Measurements from ENCODE around the gene MICAL3.

MICAL3 gene

GRCh38 chr22:17774206-17774925 lies 250.0 kb downstream of the MICAL3 start, which contains the start of gene BID:
Gene BID (minus strand): TSS chr22:17774469. CDS start chr22:17750116, 24,353 bp downstream.
- Histone ChIP-seq H3K36me3 (ENCODE audit: control insufficient read depth, insufficient read depth, low read length) (no peaks in the 10 kb centered on the region), H3K9me3 (ENCODE audit: control insufficient read depth, insufficient read depth, low read length) (no peaks in the 10 kb centered on the region), H3K27ac (ENCODE audit: low read length) (no peak within 1 kb of the TSS), H3K4me3 (ENCODE audit: low read length) (peak within 1 kb of the TSS; percentile 66), H3K4me1 (ENCODE audit: control insufficient read depth, insufficient read depth, low read length) (peaks cover 3% of the 10 kb centered on the region; the same call in 1 of the 2 replicates), H3K27me3 (ENCODE audit: control insufficient read depth, insufficient read depth, low read length) (no peaks in the 10 kb centered on the region)
- DNase-seq (ENCODE audit: low read depth, low spot score), result no peak
- no CpG with 5 or more reads among the region's 64 CpGs for WGBS (ENCODE audit: insufficient coverage, insufficient read length)

GRCh38 chr22:17773606-17774205 lies 250.7 kb downstream of the MICAL3 start:
- H3K27ac ChIP-seq (ENCODE audit: low read length), result no peak overlapping the region
- DNase-seq (ENCODE audit: low read depth, low spot score), result no peak

GRCh38 chr22:17772958-17773605 lies 251.3 kb downstream of the MICAL3 start:
- peaks cover 3% of the 10 kb centered on the region; the same call in 1 of the 2 replicates for H3K4me1 ChIP-seq (ENCODE audit: control insufficient read depth, insufficient read depth, low read length)
- no peaks in the 10 kb centered on the region for H3K27me3 ChIP-seq (ENCODE audit: control insufficient read depth, insufficient read depth, low read length)
- no peaks in the 10 kb centered on the region for H3K9me3 ChIP-seq (ENCODE audit: control insufficient read depth, insufficient read depth, low read length)
- DNase-seq (ENCODE audit: low read depth, low spot score), result no peak
- no CpG with 5 or more reads among the region's 18 CpGs for WGBS (ENCODE audit: insufficient coverage, insufficient read length)
- H3K4me3 ChIP-seq (ENCODE audit: low read length), result peak overlapping the region; percentile 66; the same call in 1 of the 2 replicates
- H3K36me3 ChIP-seq (ENCODE audit: control insufficient read depth, insufficient read depth, low read length), result no peaks in the 10 kb centered on the region
- no peak overlapping the region for H3K27ac ChIP-seq (ENCODE audit: low read length)

More at GRCh38 chr22:17773606-17774205, 250.7 kb downstream of the MICAL3 start:
- no peaks in the 10 kb centered on the region for H3K9me3 ChIP-seq (ENCODE audit: control insufficient read depth, insufficient read depth, low read length)
- H3K36me3 ChIP-seq (ENCODE audit: control insufficient read depth, insufficient read depth, low read length), result no peaks in the 10 kb centered on the region
- H3K27me3 ChIP-seq (ENCODE audit: control insufficient read depth, insufficient read depth, low read length), result no peaks in the 10 kb centered on the region
- peak overlapping the region; percentile 66 for H3K4me3 ChIP-seq (ENCODE audit: low read length)
- peaks cover 3% of the 10 kb centered on the region; the same call in 1 of the 2 replicates for H3K4me1 ChIP-seq (ENCODE audit: control insufficient read depth, insufficient read depth, low read length)
- WGBS (ENCODE audit: insufficient coverage, insufficient read length), result no CpG with 5 or more reads among the region's 47 CpGs

GRCh38 chr22:17772249-17772957 lies 252.0 kb downstream of the MICAL3 start:
- no peak for DNase-seq (ENCODE audit: low read depth, low spot score)
- Histone ChIP-seq H3K9me3 (ENCODE audit: control insufficient read depth, insufficient read depth, low read length) (no peaks in the 10 kb centered on the region), H3K4me3 (ENCODE audit: low read length) (no peak overlapping the region), H3K4me1 (ENCODE audit: control insufficient read depth, insufficient read depth, low read length) (peaks cover 3% of the 10 kb centered on the region; the same call in 1 of the 2 replicates), H3K36me3 (ENCODE audit: control insufficient read depth, insufficient read depth, low read length) (no peaks in the 10 kb centered on the region), H3K27ac (ENCODE audit: low read length) (no peak overlapping the region), H3K27me3 (ENCODE audit: control insufficient read depth, insufficient read depth, low read length) (no peaks in the 10 kb centered on the region)
- WGBS (ENCODE audit: insufficient coverage, insufficient read length), result no CpG with 5 or more reads among the region's 21 CpGs

- no peak overlapping the region for H3K27ac ChIP-seq (ENCODE audit: low read length)
- H3K4me3 ChIP-seq (ENCODE audit: low read length), result no peak overlapping the region
- DNase-seq (ENCODE audit: low read depth, low spot score), result no peak
- peaks cover 3% of the 10 kb centered on the region; the same call in 1 of the 2 replicates for H3K4me1 ChIP-seq (ENCODE audit: control insufficient read depth, insufficient read depth, low read length)
- no peaks in the 10 kb centered on the region for H3K36me3 ChIP-seq (ENCODE audit: control insufficient read depth, insufficient read depth, low read length)
- H3K9me3 ChIP-seq (ENCODE audit: control insufficient read depth, insufficient read depth, low read length), result no peaks in the 10 kb centered on the region
- no peaks in the 10 kb centered on the region for H3K27me3 ChIP-seq (ENCODE audit: control insufficient read depth, insufficient read depth, low read length)
- no CpG with 5 or more reads among the region's 19 CpGs for WGBS (ENCODE audit: insufficient coverage, insufficient read length)
These were observed 253.9 kb downstream of the MICAL3 start for GRCh38 chr22:17770180-17771077.

GRCh38 chr22:17769716-17770082 lies 254.7 kb downstream of the MICAL3 start:
- Histone ChIP-seq H3K36me3 (ENCODE audit: control insufficient read depth, insufficient read depth, low read length) (no peaks in the 10 kb centered on the region), H3K9me3 (ENCODE audit: control insufficient read depth, insufficient read depth, low read length) (no peaks in the 10 kb centered on the region), H3K27me3 (ENCODE audit: control insufficient read depth, insufficient read depth, low read length) (no peaks in the 10 kb centered on the region), H3K4me1 (ENCODE audit: control insufficient read depth, insufficient read depth, low read length) (peaks cover 3% of the 10 kb centered on the region; the same call in 1 of the 2 replicates), H3K27ac (ENCODE audit: low read length) (no peak overlapping the region), H3K4me3 (ENCODE audit: low read length) (no peak overlapping the region)
- DNase-seq (ENCODE audit: low read depth, low spot score), result no peak
- WGBS (ENCODE audit: insufficient coverage, insufficient read length), result no CpG with 5 or more reads among the region's 9 CpGs

- DNase-seq (ENCODE audit: low read depth, low spot score), result no peak
- Histone ChIP-seq H3K36me3 (ENCODE audit: control insufficient read depth, insufficient read depth, low read length) (no peaks in the 10 kb centered on the region), H3K27me3 (ENCODE audit: control insufficient read depth, insufficient read depth, low read length) (no peaks in the 10 kb centered on the region), H3K4me3 (ENCODE audit: low read length) (no peak overlapping the region), H3K4me1 (ENCODE audit: control insufficient read depth, insufficient read depth, low read length) (peaks cover 3% of the 10 kb centered on the region; the same call in 1 of the 2 replicates), H3K27ac (ENCODE audit: low read length) (no peak overlapping the region), H3K9me3 (ENCODE audit: control insufficient read depth, insufficient read depth, low read length) (no peaks in the 10 kb centered on the region)
- no CpG with 5 or more reads among the region's 14 CpGs for WGBS (ENCODE audit: insufficient coverage, insufficient read length)
These were observed 255.2 kb downstream of the MICAL3 start for GRCh38 chr22:17769013-17769715.

- no peaks in the 10 kb centered on the region for H3K4me1 ChIP-seq (ENCODE audit: control insufficient read depth, insufficient read depth, low read length)
- no CpG with 5 or more reads among the region's 14 CpGs for WGBS (ENCODE audit: insufficient coverage, insufficient read length)
- DNase-seq (ENCODE audit: low read depth, low spot score), result no peak
- no peaks in the 10 kb centered on the region for H3K36me3 ChIP-seq (ENCODE audit: control insufficient read depth, insufficient read depth, low read length)
- no peaks in the 10 kb centered on the region for H3K27me3 ChIP-seq (ENCODE audit: control insufficient read depth, insufficient read depth, low read length)
- H3K4me3 ChIP-seq (ENCODE audit: low read length), result no peak overlapping the region
- no peak overlapping the region for H3K27ac ChIP-seq (ENCODE audit: low read length)
- H3K9me3 ChIP-seq (ENCODE audit: control insufficient read depth, insufficient read depth, low read length), result no peaks in the 10 kb centered on the region
These were observed 256.9 kb downstream of the MICAL3 start for GRCh38 chr22:17767233-17768065.

Measured in iPS DF 6.9 (cell line).